Left ventricle myocardium inferior (tissue), 1 donor: ENCODE measurements around the gene LAD1. TPM values are rescaled to one million over a fixed set of nuclear protein-coding genes. Genes with fewer than 3 reads are reported as not detected.

Source experiments
- DNase-seq: peaks from one replicate; pipeline ENCODE4 v3.0.0-alpha.2; 2020
- H3K27ac ChIP-seq: fragments of 200-600 bp; replicated peaks from 2 replicates; pipeline ENCODE4 v1.8.0; 2021
- H3K27me3 ChIP-seq: fragments of 200-600 bp; 2 replicates; pipeline ENCODE4 v1.8.0; 2021; ENCODE audit warnings: low read depth
- H3K36me3 ChIP-seq: fragments of 200-600 bp; 2 replicates; pipeline ENCODE4 v1.8.0; 2021
- H3K4me1 ChIP-seq: fragments of 200-600 bp; 2 replicates; pipeline ENCODE4 v1.8.0; 2021
- H3K4me3 ChIP-seq: fragments of 200-600 bp; 2 replicates; pipeline ENCODE4 v1.8.0; 2021; ENCODE audit warnings: mild to moderate bottlenecking, moderate library complexity
- H3K9me3 ChIP-seq: fragments of 200-600 bp; replicated peaks from 2 replicates; pipeline ENCODE4 v1.8.0; 2021
- intact Hi-C: fragments of 100-400 bp; cut with micrococcal nuclease; formaldehyde crosslinking; loops from one replicate; pipeline ENCODE4 v1.11.0; 2022
- total RNA-seq: library from RNA; stranded (reverse); fragmentation: NEBNext Ultra II Directional; extraction: Animal tissue kit (Norgen Biotek cat#: 25700); gene quantifications from one replicate; pipeline ENCODE4 v1.2.1, GENCODE V29; 2021
- TF ChIP-seq, protein P1 (sequence below): fragments of 200-600 bp; IDR thresholded peaks from 2 replicates; pipeline ENCODE4 v1.8.0; 2021; ENCODE audit warnings: antibody characterized with exemption, mild to moderate bottlenecking, borderline replicate concordance
- donor health status: DM: no; HTN: yes; CAD: no; lungs with severe emphysema.

The LAD1 gene
- total RNA-seq, 1 donor from 2014 or later: 2.0 TPM

DNA sequence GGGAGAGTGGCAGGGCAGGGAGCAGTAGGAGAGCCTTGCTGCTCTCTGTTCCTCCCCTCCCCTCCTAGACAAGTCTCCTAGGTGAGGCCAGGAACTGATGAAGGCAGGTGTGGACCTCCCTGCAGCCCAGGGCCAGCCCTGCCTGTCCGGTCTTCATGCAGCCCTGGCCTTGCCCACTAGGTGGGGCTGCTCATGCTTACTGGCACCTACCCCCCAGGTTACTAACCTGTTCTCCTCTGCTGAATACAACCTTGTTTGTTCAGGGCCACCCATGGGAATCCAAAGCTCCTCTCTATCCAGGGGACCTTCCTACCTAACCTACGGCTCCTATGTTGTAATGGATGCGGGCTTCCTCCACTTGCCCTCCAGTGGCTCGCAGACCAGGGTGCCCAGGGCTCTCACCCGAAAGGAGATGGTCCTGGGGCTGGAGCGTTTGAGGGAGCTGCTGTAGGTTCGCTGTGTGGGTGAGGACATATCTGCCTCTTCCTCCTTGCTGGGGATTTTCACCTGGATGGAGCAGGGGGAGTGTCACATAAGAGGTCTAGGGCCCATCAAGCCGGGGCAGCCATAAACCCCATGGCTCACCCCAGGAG lies 13.7 kb downstream of the LAD1 start:
- Histone ChIP-seq H3K4me1 (peaks cover 36% of the 10 kb centered on the region), H3K9me3 (no peaks in the 10 kb centered on the region), H3K27me3 (peaks cover 29% of the 10 kb centered on the region), H3K27ac (no peak overlapping the region), H3K36me3 (no peaks in the 10 kb centered on the region), H3K4me3 (no peak overlapping the region)
- no peak for DNase-seq
- TF ChIP-seq, protein P1, sequence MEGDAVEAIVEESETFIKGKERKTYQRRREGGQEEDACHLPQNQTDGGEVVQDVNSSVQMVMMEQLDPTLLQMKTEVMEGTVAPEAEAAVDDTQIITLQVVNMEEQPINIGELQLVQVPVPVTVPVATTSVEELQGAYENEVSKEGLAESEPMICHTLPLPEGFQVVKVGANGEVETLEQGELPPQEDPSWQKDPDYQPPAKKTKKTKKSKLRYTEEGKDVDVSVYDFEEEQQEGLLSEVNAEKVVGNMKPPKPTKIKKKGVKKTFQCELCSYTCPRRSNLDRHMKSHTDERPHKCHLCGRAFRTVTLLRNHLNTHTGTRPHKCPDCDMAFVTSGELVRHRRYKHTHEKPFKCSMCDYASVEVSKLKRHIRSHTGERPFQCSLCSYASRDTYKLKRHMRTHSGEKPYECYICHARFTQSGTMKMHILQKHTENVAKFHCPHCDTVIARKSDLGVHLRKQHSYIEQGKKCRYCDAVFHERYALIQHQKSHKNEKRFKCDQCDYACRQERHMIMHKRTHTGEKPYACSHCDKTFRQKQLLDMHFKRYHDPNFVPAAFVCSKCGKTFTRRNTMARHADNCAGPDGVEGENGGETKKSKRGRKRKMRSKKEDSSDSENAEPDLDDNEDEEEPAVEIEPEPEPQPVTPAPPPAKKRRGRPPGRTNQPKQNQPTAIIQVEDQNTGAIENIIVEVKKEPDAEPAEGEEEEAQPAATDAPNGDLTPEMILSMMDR: peak; percentile 84
- intact Hi-C loops: no loop called here

DNA sequence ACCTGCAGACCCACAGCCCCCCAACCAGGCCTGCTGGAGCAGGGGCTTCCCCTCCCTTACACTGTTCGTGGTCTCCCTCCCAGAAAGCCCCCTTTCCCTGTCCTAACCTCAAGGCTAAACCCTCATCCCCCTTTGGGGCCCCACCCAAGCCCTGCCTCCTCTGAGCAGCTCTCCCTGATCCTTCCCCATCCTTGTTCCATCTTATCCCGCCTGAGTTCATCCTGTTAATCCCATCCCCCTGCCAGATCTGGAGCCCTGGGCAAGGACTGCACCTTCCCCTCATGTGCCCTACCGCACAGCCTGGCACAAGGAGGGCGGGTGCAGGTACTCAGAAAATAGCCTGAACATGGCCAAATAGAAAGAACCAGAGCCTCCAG lies 14.7 kb downstream of the LAD1 start:
- Histone ChIP-seq H3K4me1 (peaks cover 46% of the 10 kb centered on the region), H3K27ac (peak overlapping the region; percentile 69)

DNA sequence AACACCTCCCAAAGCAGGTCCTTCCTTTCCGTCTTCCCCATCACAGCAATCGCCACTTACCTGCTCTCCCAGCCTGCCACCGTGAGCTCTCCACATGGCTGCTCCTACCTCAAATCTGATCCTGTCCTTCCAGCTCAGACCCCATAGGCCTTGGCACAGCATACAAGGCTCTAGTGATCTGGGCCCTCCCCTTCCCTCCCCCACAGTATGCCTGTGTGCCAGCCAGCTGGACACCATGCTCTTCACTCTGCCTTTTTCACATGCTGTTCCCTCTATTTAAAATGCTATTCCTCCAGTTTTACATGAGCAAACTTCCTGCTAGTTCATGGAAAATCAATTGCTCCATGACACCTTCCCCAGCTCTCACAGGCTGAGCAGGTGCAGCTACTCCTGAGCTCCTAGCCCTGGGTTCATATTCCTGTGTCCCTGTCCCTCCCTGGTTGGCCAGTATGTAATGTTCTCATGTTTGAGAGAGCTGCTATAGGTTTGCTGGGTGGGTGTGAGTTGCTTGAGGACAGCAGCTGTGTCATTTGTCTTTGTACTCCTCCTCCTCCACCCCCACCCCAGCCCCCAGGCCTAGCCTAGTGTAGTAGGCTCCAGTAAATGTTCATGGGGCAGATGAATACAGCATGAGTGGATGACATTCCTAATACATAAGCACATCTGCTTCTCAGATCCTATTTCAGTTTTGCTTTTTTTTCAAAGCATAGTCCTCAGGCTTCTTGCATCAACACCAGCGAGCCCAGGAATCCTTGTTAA lies 15.3 kb downstream of the LAD1 start:
- DNase-seq: no peak
- TF ChIP-seq, protein P1: no peak
- Histone ChIP-seq H3K36me3 (no peaks in the 10 kb centered on the region), H3K9me3 (no peaks in the 10 kb centered on the region), H3K27me3 (peaks cover 29% of the 10 kb centered on the region), H3K27ac (peak overlapping the region; percentile 69), H3K4me1 (peaks cover 51% of the 10 kb centered on the region), H3K4me3 (peak overlapping the region; percentile 4)
- intact Hi-C loops: no loop called here

More for the DNA sequence above, 14.7 kb downstream of the LAD1 start:
- Histone ChIP-seq H3K27me3 (peaks cover 29% of the 10 kb centered on the region), H3K36me3 (no peaks in the 10 kb centered on the region), H3K4me3 (no peak overlapping the region), H3K9me3 (no peaks in the 10 kb centered on the region)
- DNase-seq: no peak
- TF ChIP-seq, protein P1: no peak
- intact Hi-C loops: no loop called here

DNA sequence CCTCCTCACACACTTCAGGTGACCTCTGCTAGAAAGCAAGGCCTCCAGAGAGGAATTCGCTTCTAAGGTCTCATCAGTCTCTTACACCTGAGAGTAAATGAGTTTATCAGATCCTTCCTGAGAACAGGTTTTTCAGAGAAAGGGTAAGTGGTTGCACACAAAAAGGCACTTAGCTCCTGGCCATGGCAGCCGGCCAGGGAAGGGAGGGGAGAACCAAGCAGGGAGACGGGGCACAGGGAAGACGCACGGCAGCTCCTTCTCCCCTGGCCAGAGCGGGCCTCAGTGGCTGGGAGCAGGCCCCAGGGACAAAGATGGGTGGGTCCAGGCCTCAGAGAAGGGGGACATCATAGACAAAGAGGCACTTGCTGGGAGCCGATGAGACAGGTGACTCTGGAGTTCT lies 18.0 kb downstream of the LAD1 start:
- Histone ChIP-seq H3K4me1 (peaks cover 58% of the 10 kb centered on the region), H3K27me3 (peaks cover 20% of the 10 kb centered on the region), H3K9me3 (no peaks in the 10 kb centered on the region), H3K4me3 (no peak overlapping the region), H3K36me3 (peaks cover 3% of the 10 kb centered on the region), H3K27ac (peak overlapping the region; percentile 95)
- DNase-seq: no peak
- intact Hi-C loops: no loop called here
- TF ChIP-seq, protein P1: no peak

DNA sequence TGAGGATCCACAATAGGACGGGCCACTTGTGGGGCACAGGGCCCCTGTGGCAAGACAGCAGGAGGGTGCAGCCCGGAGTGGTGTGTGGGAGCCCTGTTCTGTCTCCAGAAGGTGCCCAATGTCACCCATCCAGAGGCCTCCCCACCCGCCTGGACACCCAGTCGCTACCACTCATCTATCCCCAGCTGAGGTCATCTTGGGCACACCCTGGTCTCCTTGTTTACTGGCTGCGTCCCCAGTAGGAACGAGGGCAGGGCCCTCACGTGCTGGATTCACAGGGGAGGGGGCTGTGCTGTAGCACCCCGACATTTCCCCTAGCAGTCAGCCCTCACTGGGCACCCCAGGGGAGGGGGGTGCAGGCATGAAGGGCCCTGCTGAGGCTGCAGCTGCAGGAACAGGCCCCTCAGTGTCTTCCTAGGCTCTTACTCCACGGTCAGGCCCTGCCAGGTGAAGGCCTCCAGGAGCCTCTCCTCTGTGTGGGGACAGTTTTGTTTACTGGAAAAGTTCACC lies 19.3 kb downstream of the LAD1 start:
- Histone ChIP-seq H3K27me3 (peaks cover 14% of the 10 kb centered on the region), H3K4me3 (peak overlapping the region; percentile 14), H3K27ac (peak overlapping the region; percentile 95), H3K9me3 (no peaks in the 10 kb centered on the region), H3K36me3 (peaks cover 17% of the 10 kb centered on the region), H3K4me1 (peaks cover 56% of the 10 kb centered on the region)
- no peak for DNase-seq
- intact Hi-C loops: no loop called here
- TF ChIP-seq, protein P1: no peak
